GM19395 (cell line): ENCODE data around the gene ARHGDIB.

Source experiments
- ATAC-seq: cut with Tn5 transposase; IDR thresholded peaks from one replicate; pipeline ENCODE4 v1.9.1; 2021; ENCODE audit warnings: mild to moderate bottlenecking, moderate library complexity; ENCODE audit not compliant: unreplicated experiment

Gene ARHGDIB

DNA sequence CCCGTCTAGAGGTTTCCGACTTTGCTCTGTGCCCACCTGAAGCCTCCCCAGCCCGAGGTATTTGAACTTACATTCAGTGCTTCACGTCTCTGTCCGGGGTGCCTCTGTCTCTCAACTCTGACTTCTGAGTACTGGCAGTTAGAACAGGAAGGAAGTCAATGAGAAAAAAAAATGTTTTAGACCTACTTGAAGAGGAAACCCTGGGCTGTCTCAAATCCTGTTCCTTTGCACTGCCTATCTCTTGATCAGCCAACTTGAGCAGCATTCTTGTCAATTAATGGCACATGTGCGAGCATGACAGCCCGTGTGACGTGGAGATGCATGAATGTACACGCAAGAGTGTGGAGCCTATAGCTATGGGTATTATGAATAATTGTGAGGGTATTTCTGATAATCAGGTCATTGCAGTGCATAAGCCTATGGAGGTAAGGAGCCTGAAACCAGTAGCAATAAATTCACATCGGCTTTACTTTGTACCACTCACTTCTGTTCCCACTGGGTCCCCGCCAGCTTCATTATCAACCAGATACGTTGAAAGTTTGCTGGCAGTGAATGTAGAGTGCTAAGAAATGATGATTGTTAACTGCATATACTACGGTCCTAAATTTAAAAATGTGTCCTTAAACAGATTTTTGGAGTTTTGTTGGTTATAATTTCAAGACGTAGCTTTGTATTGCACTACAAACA lies at the start of gene ARHGDIB:
Gene ARHGDIB, minus strand, starts transcription at position 136 of the 687 bp plus-strand sequence. CDS start 10,889 bp downstream, outside the sequence.
- ATAC-seq = peak; percentile 74

DNA sequence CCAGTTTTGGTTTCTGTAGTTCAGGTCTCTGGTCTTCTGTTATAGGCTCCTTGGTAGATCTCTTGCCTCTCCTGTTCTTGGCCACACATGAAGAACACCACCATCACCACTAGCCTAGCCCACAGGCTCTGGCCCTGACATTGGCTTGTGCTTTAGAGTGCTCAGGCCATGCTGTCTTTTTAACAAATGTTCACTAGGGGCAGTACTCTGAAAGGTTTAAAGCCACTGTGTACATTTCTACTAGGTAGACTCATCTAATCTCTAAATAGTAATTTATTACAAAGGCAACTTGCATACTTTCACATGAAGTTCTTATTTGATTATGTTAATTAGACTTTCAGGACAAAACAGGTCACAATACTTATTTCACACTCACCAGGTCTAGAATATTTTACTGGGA lies 49.8 kb upstream of the ARHGDIB start:
- ATAC-seq = no peak

DNA sequence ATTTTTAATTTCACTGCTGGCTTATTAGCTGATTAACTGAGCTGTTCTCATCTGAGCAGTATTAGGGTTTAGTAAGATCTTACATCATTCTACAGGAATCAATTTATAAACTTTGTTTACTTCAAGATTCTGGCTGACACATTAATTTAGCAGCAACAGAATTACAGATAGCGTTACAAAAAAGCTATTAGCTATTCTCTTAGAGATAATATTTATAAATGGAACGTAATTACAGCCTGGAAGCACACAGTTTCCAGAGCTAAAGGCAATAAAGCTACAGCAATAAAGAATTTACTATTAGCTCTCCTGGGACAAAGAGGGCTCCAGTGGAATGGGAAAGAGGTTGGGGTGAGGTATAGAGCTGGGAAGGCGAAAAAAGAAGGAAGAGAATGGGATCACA lies 46.1 kb upstream of the ARHGDIB start:
- no peak for ATAC-seq

DNA sequence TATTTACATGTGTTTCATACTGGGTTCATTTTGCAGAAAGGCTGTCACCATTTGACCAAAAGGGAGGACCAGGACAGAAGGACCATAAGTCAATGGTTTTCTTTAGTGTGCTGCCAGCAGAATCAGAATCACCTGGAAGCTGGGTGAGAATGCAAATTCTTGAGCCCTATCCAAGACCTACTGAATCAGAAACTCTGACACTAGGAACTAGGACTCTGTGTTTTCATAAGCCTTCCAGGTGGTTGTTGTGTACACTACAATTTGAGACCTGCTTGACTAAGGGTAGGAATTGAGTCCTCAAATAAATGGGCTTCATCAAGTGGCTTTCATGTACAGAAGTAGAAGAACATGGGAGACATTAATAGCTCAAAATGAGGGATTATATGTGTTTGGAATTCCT lies 43.7 kb upstream of the ARHGDIB start:
- ATAC-seq = no peak

DNA sequence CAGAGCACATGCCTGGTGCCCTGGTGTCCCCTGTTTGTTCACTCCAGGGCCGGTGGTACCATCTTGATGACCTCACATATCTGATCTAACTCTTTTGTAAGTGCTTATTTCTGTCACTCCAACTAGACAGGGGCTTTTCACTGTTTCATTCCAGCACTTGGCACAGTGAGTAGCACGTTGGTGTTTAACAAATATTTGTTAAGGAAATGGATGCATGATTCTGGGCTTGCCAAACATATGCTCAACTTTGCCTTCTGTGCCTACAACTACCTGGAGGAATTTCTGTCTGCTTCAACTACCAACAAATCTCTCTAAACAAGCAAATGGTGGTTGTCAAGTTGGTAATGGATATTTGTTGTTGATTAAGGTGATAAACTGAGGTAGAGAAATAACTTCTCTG lies 43.0 kb upstream of the ARHGDIB start:
- ATAC-seq = no peak

- no peak for ATAC-seq
These were observed 40.5 kb upstream of the ARHGDIB start for GRCh38 chr12:15001733-15002382.

DNA sequence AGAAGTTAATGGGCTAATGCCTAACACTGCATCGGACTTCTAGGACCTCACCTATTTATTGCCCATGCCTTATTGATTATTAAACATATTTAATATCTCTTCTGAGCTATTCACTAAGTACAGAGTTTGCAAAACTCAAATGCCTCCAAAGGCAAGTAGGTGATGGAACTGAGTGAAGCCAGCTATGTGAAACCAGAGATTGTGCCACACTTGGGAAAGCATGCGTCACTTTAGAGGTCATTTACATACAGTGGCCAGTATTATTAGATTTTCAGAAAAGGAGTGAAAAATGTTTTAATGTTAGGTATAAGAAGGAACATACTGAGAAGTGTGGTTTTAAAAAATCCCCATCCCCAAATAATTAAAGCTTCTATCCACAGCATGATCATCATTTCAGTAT lies 39.2 kb upstream of the ARHGDIB start:
- ATAC-seq = no peak

GRCh38 chr12:14999695-15000365 lies 38.4 kb upstream of the ARHGDIB start:
- no peak for ATAC-seq

DNA sequence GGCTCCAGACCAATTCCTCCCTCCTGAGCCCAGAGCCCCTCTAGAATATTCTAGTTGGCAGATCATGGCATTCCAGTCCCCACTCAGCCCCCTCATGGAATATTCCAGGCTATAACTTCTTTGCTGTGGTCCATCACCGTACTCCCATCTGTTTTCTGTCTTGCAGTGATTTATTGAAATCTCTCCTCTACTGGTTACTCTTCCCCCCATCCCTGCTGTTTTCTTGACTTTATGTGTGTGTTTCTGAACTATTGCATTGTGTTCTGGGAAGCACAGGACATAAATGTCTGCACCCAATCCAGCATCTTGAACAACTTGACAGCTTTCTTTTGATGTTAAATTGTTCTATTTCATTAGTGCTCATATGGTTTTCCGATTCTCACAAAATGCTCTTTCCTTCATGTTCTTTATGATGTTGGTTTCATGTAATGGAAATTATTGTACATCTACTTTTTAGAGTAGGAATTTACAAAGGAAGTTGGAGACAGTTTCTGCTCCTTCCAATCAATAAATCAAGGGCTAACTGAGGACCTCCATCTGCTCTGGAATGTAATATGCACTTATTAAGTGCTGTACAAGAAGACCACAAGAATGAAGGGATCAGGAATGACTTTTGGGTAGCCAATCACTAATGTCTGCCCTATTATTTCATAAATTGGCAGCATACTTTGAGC lies 37.8 kb upstream of the ARHGDIB start:
- ATAC-seq = no peak

DNA sequence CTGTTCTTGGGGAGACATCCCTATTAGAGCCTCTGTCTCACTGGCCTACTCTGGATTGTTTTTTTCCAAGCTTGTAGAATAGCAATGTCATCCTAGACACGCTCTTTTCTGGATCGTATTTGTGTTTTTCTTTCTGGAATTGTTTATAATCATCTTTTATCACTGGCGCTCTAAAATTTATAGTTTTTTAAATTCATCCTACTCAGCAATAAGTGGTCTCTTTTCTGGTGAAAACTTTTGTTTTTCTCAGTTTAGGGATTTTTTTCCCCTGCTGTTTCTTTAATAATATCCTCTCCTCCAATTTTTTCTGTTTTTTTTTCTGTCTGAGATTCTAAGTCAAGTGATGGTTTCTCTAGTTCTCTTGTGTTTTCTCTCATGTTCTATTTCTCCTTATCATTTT lies 36.6 kb upstream of the ARHGDIB start:
- ATAC-seq = no peak

DNA sequence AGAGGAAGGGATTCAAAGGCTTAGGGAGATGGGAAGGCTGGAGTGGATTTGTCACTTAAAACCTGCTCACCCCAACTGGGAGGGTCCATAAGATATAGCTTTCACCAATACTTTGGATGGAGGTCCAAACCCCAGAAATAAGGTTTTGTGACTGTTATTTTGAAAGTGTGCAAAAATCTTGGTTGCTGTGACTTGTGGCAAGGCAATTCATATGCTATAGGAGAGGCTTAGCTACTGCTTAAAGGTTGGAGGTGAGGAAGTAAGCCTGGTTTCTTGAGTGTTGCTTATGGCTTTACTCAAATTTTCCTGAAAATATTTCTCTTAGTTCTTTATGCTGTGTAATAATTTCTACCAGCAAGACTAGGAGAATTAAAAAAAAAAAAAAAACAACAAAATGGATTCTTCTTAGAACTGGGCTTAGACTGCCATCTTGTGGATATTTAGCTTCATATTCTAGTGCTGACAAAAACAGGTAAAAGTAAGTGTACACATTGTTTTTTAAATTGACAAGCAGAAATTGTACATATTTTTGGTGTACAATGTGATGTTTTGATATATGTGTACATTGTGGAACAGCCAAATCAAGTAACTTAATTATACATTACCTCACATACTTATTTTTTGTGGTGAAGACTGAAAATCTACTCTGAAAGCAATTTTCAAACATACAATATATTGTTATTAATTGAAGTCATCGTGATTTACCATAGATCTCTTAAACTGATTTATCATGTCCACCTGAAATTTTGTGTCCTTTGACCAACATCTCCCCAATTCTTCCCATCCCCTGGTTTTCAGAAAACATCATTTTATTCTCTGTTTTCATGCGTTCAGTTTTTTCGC lies 34.4 kb upstream of the ARHGDIB start:
- no peak for ATAC-seq

- no peak for ATAC-seq
These were observed 33.2 kb upstream of the ARHGDIB start for GRCh38 chr12:14994610-14995009.

DNA sequence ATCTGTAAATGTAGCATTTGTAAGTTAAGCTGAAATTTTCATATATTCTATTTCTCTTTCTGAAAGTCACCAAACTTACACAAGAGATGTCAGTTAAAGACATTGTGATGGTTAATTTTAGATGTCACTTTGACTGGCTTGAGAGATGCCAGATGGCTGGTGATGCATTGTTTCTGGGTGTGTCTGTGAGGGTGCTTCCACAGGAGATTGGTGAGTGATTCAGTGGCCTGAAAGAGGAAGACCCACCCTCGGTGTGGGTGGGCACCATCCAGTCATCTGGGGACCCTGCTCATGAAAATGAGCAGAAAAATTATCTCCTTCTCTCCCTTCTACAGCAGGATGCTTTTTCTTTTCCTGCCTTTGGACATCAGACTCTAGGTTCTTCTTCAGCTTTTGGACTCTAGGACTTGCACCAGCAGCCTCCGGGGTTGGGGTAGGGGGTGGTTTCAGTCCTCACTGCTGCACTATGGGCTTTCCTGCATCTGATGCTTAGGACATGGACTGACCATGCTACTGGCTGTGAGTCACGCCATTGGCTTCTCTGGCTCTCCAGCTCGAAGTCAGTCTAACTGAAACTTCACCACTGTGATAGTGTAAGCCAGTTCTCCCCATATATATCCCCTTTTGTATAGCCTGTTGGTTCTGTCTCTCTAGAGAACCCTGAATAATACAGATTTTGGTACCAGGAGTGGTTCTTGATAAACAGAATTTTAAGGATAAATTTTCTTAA lies 32.3 kb upstream of the ARHGDIB start:
- no peak for ATAC-seq

DNA sequence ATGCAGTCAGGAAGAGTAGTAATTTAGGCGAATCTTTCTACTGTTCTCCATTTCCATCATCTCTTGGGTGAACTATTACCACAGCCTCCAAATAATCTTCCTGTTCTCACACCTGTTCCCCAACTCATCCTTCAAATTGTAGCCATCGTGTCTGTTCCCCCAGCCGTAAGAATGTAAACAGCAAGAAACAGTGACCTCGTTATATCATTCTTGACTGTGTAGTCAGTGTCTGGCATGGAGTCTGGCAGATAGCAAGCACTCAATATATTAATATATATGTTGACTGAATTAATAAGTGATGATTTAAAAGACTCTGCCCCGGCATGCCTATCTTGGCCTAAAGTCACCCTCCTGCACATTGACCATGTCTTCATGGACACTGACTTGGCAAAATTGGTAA lies 31.7 kb upstream of the ARHGDIB start:
- ATAC-seq = no peak

- no peak for ATAC-seq
These were observed 31.3 kb upstream of the ARHGDIB start for GRCh38 chr12:14992673-14993072.

DNA sequence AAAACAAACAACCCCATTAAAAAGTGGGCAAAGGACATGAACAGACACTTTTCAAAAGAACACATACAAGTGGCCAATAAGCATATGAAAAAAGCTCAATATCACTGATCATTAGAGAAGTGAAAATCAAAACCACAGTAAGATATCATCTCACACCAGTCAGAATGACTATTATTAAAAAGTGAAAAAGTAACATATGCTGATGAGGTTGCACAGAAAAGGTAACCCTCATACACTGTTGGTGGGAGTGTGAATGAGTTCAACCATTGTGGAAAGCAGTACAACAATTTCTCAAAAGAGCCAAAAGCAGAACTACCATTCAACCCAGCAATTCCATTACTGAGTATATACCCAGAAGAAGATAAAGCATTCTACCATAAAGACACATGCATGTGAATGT lies 29.7 kb upstream of the ARHGDIB start:
- no peak for ATAC-seq

DNA sequence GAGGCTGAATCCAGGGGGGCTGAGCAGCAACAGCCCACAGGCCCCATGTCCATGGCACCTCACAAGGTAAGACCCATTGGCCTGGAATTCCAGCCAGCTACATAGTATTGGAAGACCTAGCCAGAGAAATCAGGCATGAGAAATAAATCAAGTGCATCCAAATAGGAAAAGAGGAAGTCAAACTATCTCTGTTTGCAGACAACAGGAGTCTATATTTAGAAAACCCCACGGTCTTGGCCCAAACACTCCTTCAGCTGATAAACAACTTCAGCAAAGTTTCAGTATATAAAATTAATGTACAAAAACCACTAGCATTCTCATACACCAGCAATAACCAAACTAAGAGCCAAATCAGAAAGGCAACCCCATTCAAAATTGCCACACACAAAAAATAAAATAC lies 28.4 kb upstream of the ARHGDIB start:
- peak; percentile 59 for ATAC-seq

- ATAC-seq = no peak
These were observed 26.6 kb upstream of the ARHGDIB start for GRCh38 chr12:14988035-14988434.

DNA sequence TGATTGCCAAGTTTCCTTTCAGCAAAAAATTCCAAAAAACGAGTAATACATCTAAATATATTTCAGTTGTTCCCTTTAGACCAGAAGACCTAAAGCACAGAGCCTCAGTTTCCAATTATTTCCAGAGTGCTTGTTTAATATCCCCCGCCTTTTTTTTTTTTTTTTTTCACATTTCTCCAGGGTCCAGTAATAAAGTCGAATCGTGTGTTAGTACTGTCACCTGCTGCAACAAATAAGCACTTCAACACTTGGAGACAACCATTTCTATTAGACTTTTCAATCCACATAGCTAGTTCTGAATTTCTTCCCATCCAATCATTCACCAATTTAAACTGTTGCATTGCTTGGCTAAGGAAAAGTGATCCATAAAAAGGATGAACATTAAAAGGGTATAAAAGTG lies 25.0 kb upstream of the ARHGDIB start:
- no peak for ATAC-seq

DNA sequence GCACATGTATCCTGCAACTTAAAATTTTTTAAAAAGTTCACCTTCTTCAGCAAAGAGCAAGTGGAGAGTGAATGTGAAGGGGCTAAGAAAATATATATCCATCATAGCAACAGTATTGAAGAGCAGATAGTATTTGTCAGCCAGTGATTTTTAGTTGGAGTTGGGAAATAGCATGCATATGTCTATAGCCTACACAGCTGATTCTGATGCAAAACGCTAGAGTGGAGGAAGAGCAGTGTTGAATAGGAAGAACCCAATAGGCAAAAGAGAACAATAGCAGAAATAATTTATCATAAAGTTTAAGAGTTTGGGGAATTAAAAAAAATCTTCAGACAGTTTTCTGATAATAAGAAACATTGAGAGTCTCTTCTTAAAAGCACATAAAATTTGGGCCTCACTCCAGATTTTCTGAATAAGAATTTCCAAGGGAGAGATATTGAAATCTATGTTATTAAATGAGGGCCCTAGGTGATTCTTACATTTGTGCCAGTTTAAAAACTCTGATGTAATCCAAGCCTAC lies 23.4 kb upstream of the ARHGDIB start:
- ATAC-seq = no peak
